HepG2 (cell line): ENCODE results near the gene GGA3. TPM values are rescaled to one million over a fixed set of nuclear protein-coding genes. Genes with fewer than 3 reads are reported as not detected.

ENCODE experiments used
- ARID5B ChIP-seq: IDR thresholded peaks from 2 replicates; pipeline ENCODE4 v1.4.0; 2020; ENCODE audit warnings: mild to moderate bottlenecking, missing genetic modification reagents
- GTF2F1 ChIP-seq: fragments of 150-350 bp; IDR thresholded peaks from 2 replicates; pipeline ENCODE4 v1.6.1; 2014; ENCODE audit warnings: low read length
- NFIB ChIP-seq: sonication (generic); formaldehyde crosslinking; IDR thresholded peaks from 2 replicates; pipeline ENCODE4 v1.9.0; 2021; ENCODE audit warnings: missing genetic modification reagents, mild to moderate bottlenecking, borderline replicate concordance
- SAP130 ChIP-seq: IDR thresholded peaks from 2 replicates; pipeline ENCODE4 v1.6.1; 2016; ENCODE audit warnings: low read depth
- ZC3H4 ChIP-seq: sonication (generic); formaldehyde crosslinking; IDR thresholded peaks from 2 replicates; pipeline ENCODE4 v1.4.0; 2020; ENCODE audit warnings: missing genetic modification reagents, borderline replicate concordance
- ZFP41 ChIP-seq: sonication (generic); formaldehyde crosslinking; IDR thresholded peaks from 2 replicates; pipeline ENCODE4 v1.4.0; 2020; ENCODE audit warnings: mild to moderate bottlenecking, missing genetic modification reagents, borderline replicate concordance
- ZNF136 ChIP-seq: sonication (generic); formaldehyde crosslinking; IDR thresholded peaks from 2 replicates; pipeline ENCODE4 v1.8.1; 2022; ENCODE audit warnings: low read depth, mild to moderate bottlenecking, moderate library complexity, missing genetic modification reagents
- ZNF337 ChIP-seq: sonication (generic); formaldehyde crosslinking; IDR thresholded peaks from 2 replicates; pipeline ENCODE4 v1.5.1; 2020; ENCODE audit warnings: missing genetic modification reagents, low read depth, mild to moderate bottlenecking, borderline replicate concordance
- ZNF841 ChIP-seq: sonication (generic); formaldehyde crosslinking; IDR thresholded peaks from 2 replicates; pipeline ENCODE4 v1.8.1; 2023; ENCODE audit warnings: missing genetic modification reagents, borderline replicate concordance
- ZSCAN30 ChIP-seq: sonication (generic); formaldehyde crosslinking; IDR thresholded peaks from 2 replicates; pipeline ENCODE4 v1.5.0; 2020; ENCODE audit warnings: mild to moderate bottlenecking, missing genetic modification reagents
- polyA plus RNA-seq, 8 experiments: library from polyadenylated mRNA; depleted of rRNA in 3 of 8; stranded (reverse) in 7 of 8; unstranded in 1 of 8; fragments of >200 nt; fragmentation: Illumina TruSeq in 4 of 8; extraction: Trizol in 4 of 8; gene quantifications; 2 replicates each; pipeline versions ENCODE4 v1.2.1 to v1.2.3, GENCODE V29; 2011 to 2016; ENCODE audit warnings: low read depth in 4 of 8, missing spikeins in 1 of 8, mixed read lengths in 1 of 8; ENCODE audit not compliant: insufficient read depth in 1 of 8
- total RNA-seq, 5 experiments: library from RNA; depleted of rRNA; stranded (reverse); fragments of >200 nt; fragmentation: Illumina TruSeq; extraction: Trizol; gene quantifications; 2 replicates each; pipeline ENCODE4 v1.2.3, GENCODE V29; 2016; ENCODE audit warnings: low read depth in 1 of 5
- TF ChIP-seq, protein P1 (sequence below): sonication (generic); formaldehyde crosslinking; IDR thresholded peaks from 2 replicates; pipeline ENCODE4 v1.4.0; 2020; ENCODE audit warnings: missing genetic modification reagents, borderline replicate concordance
- TF ChIP-seq, protein P2 (sequence below): sonication (generic); formaldehyde crosslinking; IDR thresholded peaks from 2 replicates; pipeline ENCODE4 v1.8.0; 2022; ENCODE audit warnings: mild to moderate bottlenecking, missing genetic modification reagents, moderate library complexity
- TF ChIP-seq, protein P3 (sequence below): sonication (generic); formaldehyde crosslinking; IDR thresholded peaks from 2 replicates; pipeline ENCODE4 v1.4.0; 2020; ENCODE audit warnings: mild to moderate bottlenecking, missing genetic modification reagents
- TF ChIP-seq, protein P4 (sequence below): sonication (generic); formaldehyde crosslinking; IDR thresholded peaks from 2 replicates; pipeline ENCODE4 v1.5.1; 2020; ENCODE audit warnings: missing genetic modification reagents, mild to moderate bottlenecking, borderline replicate concordance
- TF ChIP-seq, protein P5 (sequence below): sonication (generic); formaldehyde crosslinking; IDR thresholded peaks from 2 replicates; pipeline ENCODE4 v1.5.0; 2020; ENCODE audit warnings: missing genetic modification reagents, mild to moderate bottlenecking, borderline replicate concordance

Gene GGA3
- total and polyA plus RNA-seq, 2 of the 13 experiments (the other 11 are each of a cell fraction or from before 2014, with no cell fraction given), result 28.4 to 43.7 TPM

DNA sequence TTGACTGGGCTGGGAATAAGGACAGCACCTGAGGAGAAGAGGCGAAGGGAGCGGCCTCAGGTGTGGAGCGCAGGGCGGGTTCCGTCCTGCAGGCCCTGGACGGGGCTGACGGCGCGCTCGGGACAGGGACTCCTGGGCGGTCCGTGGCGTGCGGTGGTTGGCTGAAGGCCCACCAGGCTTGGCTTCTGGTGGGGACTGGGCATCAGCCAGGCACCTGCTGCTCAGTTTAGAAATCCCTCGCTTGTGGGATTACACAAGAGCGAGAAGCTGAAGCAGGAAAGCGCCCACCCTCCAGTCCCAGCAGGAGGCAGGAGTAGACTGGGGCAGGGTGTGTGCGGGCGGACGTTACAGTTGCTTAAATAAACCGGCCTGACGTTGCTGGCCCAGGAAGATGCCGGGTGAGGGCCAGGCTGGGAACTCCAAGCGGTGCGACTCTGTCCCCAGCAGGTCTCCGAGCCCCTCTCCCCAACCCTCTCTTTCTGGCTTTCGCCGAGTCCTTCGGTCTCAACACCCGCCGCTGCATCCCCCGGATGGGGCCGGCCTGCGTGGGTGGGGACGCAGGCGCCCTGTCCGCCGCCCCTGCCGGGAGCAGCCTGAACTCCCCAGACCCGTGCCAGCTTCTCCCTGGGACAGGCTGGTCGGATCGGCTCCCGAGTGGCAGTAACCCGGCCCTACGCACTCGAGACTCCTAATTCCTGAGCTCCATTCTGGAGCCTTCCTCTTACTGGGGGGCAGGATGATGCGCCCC, 9.0 kb upstream of the GGA3 start (continued):
- TF ChIP-seq ZNF136 (CRISPR knock-in tag) (0 out of 2 replicates have a peak, but pooled peaks have one; percentile 22), ZFP41 (CRISPR knock-in tag) (peak; percentile 46; the same call in 1 of the 2 replicates), GTF2F1 (no peak), SAP130 (CRISPR knock-in tag) (peak; percentile 91), ZNF337 (CRISPR knock-in tag) (0 out of 2 replicates have a peak, but pooled peaks have one; percentile 61), ZNF841 (CRISPR knock-in tag) (no peak), ZC3H4 (0 out of 2 replicates have a peak, but pooled peaks have one; percentile 41), ZSCAN30 (CRISPR knock-in tag) (no peak), ARID5B (CRISPR knock-in tag) (no peak; the same call in 1 of the 2 replicates), NFIB (no peak)
- TF ChIP-seq, protein P1, sequence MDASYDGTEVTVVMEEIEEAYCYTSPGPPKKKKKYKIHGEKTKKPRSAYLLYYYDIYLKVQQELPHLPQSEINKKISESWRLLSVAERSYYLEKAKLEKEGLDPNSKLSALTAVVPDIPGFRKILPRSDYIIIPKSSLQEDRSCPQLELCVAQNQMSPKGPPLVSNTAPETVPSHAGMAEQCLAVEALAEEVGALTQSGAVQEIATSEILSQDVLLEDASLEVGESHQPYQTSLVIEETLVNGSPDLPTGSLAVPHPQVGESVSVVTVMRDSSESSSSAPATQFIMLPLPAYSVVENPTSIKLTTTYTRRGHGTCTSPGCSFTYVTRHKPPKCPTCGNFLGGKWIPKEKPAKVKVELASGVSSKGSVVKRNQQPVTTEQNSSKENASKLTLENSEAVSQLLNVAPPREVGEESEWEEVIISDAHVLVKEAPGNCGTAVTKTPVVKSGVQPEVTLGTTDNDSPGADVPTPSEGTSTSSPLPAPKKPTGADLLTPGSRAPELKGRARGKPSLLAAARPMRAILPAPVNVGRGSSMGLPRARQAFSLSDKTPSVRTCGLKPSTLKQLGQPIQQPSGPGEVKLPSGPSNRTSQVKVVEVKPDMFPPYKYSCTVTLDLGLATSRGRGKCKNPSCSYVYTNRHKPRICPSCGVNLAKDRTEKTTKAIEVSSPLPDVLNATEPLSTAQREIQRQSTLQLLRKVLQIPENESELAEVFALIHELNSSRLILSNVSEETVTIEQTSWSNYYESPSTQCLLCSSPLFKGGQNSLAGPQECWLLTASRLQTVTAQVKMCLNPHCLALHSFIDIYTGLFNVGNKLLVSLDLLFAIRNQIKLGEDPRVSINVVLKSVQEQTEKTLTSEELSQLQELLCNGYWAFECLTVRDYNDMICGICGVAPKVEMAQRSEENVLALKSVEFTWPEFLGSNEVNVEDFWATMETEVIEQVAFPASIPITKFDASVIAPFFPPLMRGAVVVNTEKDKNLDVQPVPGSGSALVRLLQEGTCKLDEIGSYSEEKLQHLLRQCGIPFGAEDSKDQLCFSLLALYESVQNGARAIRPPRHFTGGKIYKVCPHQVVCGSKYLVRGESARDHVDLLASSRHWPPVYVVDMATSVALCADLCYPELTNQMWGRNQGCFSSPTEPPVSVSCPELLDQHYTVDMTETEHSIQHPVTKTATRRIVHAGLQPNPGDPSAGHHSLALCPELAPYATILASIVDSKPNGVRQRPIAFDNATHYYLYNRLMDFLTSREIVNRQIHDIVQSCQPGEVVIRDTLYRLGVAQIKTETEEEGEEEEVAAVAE (CRISPR knock-in tag), result no peak
- TF ChIP-seq, protein P2, sequence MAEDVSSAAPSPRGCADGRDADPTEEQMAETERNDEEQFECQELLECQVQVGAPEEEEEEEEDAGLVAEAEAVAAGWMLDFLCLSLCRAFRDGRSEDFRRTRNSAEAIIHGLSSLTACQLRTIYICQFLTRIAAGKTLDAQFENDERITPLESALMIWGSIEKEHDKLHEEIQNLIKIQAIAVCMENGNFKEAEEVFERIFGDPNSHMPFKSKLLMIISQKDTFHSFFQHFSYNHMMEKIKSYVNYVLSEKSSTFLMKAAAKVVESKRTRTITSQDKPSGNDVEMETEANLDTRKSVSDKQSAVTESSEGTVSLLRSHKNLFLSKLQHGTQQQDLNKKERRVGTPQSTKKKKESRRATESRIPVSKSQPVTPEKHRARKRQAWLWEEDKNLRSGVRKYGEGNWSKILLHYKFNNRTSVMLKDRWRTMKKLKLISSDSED (CRISPR knock-in tag), result no peak
- TF ChIP-seq, protein P3, sequence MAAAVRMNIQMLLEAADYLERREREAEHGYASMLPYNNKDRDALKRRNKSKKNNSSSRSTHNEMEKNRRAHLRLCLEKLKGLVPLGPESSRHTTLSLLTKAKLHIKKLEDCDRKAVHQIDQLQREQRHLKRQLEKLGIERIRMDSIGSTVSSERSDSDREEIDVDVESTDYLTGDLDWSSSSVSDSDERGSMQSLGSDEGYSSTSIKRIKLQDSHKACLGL (CRISPR knock-in tag), result peak; percentile 52; the same call in 1 of the 2 replicates
- TF ChIP-seq, protein P4, sequence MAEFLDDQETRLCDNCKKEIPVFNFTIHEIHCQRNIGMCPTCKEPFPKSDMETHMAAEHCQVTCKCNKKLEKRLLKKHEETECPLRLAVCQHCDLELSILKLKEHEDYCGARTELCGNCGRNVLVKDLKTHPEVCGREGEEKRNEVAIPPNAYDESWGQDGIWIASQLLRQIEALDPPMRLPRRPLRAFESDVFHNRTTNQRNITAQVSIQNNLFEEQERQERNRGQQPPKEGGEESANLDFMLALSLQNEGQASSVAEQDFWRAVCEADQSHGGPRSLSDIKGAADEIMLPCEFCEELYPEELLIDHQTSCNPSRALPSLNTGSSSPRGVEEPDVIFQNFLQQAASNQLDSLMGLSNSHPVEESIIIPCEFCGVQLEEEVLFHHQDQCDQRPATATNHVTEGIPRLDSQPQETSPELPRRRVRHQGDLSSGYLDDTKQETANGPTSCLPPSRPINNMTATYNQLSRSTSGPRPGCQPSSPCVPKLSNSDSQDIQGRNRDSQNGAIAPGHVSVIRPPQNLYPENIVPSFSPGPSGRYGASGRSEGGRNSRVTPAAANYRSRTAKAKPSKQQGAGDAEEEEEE (CRISPR knock-in tag), result no peak
- TF ChIP-seq, protein P5, sequence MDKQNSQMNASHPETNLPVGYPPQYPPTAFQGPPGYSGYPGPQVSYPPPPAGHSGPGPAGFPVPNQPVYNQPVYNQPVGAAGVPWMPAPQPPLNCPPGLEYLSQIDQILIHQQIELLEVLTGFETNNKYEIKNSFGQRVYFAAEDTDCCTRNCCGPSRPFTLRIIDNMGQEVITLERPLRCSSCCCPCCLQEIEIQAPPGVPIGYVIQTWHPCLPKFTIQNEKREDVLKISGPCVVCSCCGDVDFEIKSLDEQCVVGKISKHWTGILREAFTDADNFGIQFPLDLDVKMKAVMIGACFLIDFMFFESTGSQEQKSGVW (CRISPR knock-in tag), result no peak
